Measurements from ENCODE around the gene CYP39A1. TPM values are rescaled to one million over a fixed set of nuclear protein-coding genes. Genes with fewer than 3 reads are reported as not detected.
A peak's percentile ranks its signal among the peaks of the same experiment; 100 is the strongest.

CYP39A1 gene
- polyA plus RNA-seq, 1 experiment: not detected

GRCh38 chr6:46689657-46690056 lies 37.0 kb upstream of the CYP39A1 start:
- ChIA-PET CTCF (no interaction called here), POLR2A (no interaction called here)
- Histone ChIP-seq H3K27me3 (ENCODE audit: control insufficient read depth, insufficient read depth, low read length) (no peaks in the 10 kb centered on the region; the same call in 1 of the 2 replicates), H3K36me3 (ENCODE audit: control insufficient read depth, insufficient read depth, low read length) (no peaks in the 10 kb centered on the region), H3K4me3 (ENCODE audit: low read depth, low read length) (no peak overlapping the region)
- TF ChIP-seq CTCF (IDR thresholded peaks at IDR 0.05; ENCODE audit: insufficient read depth, low read depth, low read length): no peak
- no peak for DNase-seq (ENCODE audit: low read depth)

GRCh38 chr6:46688966-46689335 lies 36.3 kb upstream of the CYP39A1 start:
- CTCF ChIA-PET: no interaction called here
- Histone ChIP-seq H3K36me3 (ENCODE audit: control insufficient read depth, insufficient read depth, low read length) (no peaks in the 10 kb centered on the region), H3K27me3 (ENCODE audit: control insufficient read depth, insufficient read depth, low read length) (no peaks in the 10 kb centered on the region; the same call in 1 of the 2 replicates), H3K4me3 (ENCODE audit: low read depth, low read length) (no peak overlapping the region)
- POLR2A ChIA-PET: no interaction called here
- TF ChIP-seq CTCF (IDR thresholded peaks at IDR 0.05; ENCODE audit: insufficient read depth, low read depth, low read length): no peak
- DNase-seq (ENCODE audit: low read depth): no peak

- TF ChIP-seq CTCF (IDR thresholded peaks at IDR 0.05; ENCODE audit: insufficient read depth, low read depth, low read length): no peak
- CTCF ChIA-PET: no interaction called here
Observed at GRCh38 chr6:46688117-46688965, 35.7 kb upstream of the CYP39A1 start.

GRCh38 chr6:46687619-46688097 lies 35.0 kb upstream of the CYP39A1 start, which contains the start of gene TDRD6:
TSS of gene TDRD6 (plus strand) at chr6:46687885. CDS start at chr6:46688129, 244 bp downstream.
- DNase-seq (ENCODE audit: low read depth): no peak
- CTCF ChIA-PET: no interaction called here
- H3K4me3 ChIP-seq (ENCODE audit: low read depth, low read length): no peak within 1 kb of the TSS
- no peak for TF ChIP-seq CTCF (IDR thresholded peaks at IDR 0.05; ENCODE audit: insufficient read depth, low read depth, low read length)
- no peaks in the 10 kb centered on the region; the same call in 1 of the 2 replicates for H3K27me3 ChIP-seq (ENCODE audit: control insufficient read depth, insufficient read depth, low read length)
- POLR2A ChIA-PET: no interaction called here
- no peaks in the 10 kb centered on the region for H3K36me3 ChIP-seq (ENCODE audit: control insufficient read depth, insufficient read depth, low read length)

More at GRCh38 chr6:46688117-46688965, 35.7 kb upstream of the CYP39A1 start:
- Histone ChIP-seq H3K36me3 (ENCODE audit: control insufficient read depth, insufficient read depth, low read length) (no peaks in the 10 kb centered on the region), H3K4me3 (ENCODE audit: low read depth, low read length) (no peak overlapping the region), H3K27me3 (ENCODE audit: control insufficient read depth, insufficient read depth, low read length) (no peaks in the 10 kb centered on the region; the same call in 1 of the 2 replicates)
- POLR2A ChIA-PET: no interaction called here
- no peak for DNase-seq (ENCODE audit: low read depth)

- H3K36me3 ChIP-seq (ENCODE audit: control insufficient read depth, insufficient read depth, low read length): no peaks in the 10 kb centered on the region
- H3K27me3 ChIP-seq (ENCODE audit: control insufficient read depth, insufficient read depth, low read length): no peaks in the 10 kb centered on the region; the same call in 1 of the 2 replicates
- CTCF ChIA-PET: no interaction called here
- no peak overlapping the region for H3K4me3 ChIP-seq (ENCODE audit: low read depth, low read length)
- no peak for TF ChIP-seq CTCF (IDR thresholded peaks at IDR 0.05; ENCODE audit: insufficient read depth, low read depth, low read length)
- DNase-seq (ENCODE audit: low read depth): peak; percentile 12
- POLR2A ChIA-PET: interaction anchor here (0.5 kb wide), 1 partner anchor 351 kb away, joined by 4 read pairs; no protein-coding TSS in a partner anchor
Observed at GRCh38 chr6:46684771-46685170, 32.2 kb upstream of the CYP39A1 start.

All from BJ (cell line).